ENCODE measurements around the gene FAM156A. TPM values are rescaled to one million over a fixed set of nuclear protein-coding genes. Genes with fewer than 3 reads are reported as not detected.
"Not testable (repeated sequence)": the region's sequence is repeated elsewhere in the genome, so short reads cannot be mapped to it uniquely, and the experiment has no call there.

FAM156A gene
- total and polyA plus RNA-seq, 3 experiments from 2014 or later: 4.2 to 18.5 (median 18.1) TPM

DNA sequence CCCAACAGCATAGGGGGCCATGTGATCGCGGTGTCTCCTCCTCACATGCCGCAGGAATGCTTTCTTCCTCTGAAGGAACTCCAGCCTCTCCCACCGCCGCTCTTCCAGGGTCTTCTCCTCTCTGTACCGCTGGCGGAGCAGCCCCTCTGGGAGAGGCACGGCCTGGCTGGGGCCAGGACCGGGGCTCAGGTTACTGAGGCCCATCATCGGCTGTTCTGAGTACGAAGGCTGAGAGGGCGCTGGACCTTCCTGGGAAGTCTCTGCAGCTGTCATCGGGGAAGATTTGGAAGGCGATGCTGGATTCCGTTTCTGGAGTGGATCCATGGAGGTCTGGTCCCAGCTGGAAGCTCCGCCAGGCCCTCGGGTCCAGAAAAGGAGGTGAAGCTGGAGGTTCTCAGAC is 10.1 kb downstream of the FAM156A start:
- H3K27ac ChIP-seq (ENCODE audit: low read depth, low read length); H3K36me3 Mint-ChIP-seq; H3K4me1 ChIP-seq (ENCODE audit: insufficient read depth, low read length); H3K9me3 Mint-ChIP-seq; H3K4me3 Mint-ChIP-seq; H3K4me3 ChIP-seq (ENCODE audit: low read length); H3K36me3 ChIP-seq (ENCODE audit: insufficient read depth, low read length); H3K9me3 ChIP-seq (ENCODE audit: low read length); H3K27ac Mint-ChIP-seq; CTCF ChIA-PET; H3K27me3 Mint-ChIP-seq; H3K27me3 ChIP-seq (ENCODE audit: insufficient read depth, low read length, poor library complexity, severe bottlenecking); H3K4me1 Mint-ChIP-seq; POLR2A ChIA-PET; DNase-seq: not testable (repeated sequence)

DNA sequence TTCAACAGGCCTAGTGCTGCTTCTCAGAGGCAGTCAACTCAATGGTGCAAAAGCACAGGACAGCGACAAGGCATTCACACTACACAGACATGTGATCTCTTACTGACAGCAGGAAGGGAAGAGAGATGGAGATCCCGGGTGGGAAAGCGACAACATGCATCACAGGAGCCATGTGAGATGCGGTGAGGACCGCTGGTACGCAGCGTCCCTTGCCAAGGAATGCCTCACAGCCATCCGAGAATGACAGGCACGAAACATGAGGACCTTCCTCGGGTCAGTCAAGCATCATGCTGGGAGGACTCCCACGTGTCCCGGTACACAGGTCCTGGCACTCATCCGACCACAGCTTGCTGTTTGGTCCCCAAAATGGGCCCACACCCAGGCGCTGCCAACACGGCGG is 10.8 kb downstream of the FAM156A start:
- H3K9me3 Mint-ChIP-seq; POLR2A ChIA-PET; H3K4me3 ChIP-seq (ENCODE audit: low read length); H3K27ac Mint-ChIP-seq; H3K9me3 ChIP-seq (ENCODE audit: low read length); H3K4me1 Mint-ChIP-seq; DNase-seq; H3K36me3 Mint-ChIP-seq; H3K27me3 Mint-ChIP-seq; H3K36me3 ChIP-seq (ENCODE audit: insufficient read depth, low read length); H3K4me3 Mint-ChIP-seq; CTCF ChIA-PET; H3K27me3 ChIP-seq (ENCODE audit: insufficient read depth, low read length, poor library complexity, severe bottlenecking); H3K4me1 ChIP-seq (ENCODE audit: insufficient read depth, low read length); H3K27ac ChIP-seq (ENCODE audit: low read depth, low read length): not testable (repeated sequence)

DNA sequence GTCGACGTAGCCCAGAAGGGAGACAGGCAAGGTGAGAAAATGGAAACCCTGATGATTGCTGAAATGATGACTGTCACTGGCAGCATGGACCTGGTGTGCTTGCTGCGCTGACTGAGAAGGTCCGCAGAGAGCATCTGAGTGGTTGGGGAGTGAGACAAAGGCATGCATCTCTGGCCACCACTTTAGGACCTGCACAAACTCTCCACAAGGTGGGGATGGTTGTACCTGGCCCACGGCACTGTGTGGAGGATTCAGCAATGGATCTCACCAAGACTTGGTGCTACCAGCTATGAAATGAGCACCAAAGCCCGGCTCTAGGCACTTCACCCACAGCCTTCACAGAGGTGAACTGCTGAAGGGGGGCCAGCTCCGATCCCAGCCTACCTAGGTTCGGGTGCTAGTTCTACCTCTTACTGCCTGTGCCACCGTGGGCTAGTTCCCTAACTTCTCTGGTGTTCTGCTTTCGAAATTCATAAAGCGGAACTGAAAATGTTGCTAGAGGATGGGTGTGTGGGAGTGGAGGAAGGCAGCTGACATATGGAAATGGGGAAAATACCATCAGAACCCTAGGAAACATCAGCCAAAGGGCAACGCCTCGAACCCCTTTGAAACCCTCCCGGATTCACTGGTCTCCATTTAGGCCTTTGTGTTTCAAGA is 12.4 kb downstream of the FAM156A start:
- H3K36me3 Mint-ChIP-seq; H3K27ac Mint-ChIP-seq; H3K9me3 ChIP-seq (ENCODE audit: low read length); POLR2A ChIA-PET; H3K36me3 ChIP-seq (ENCODE audit: insufficient read depth, low read length); H3K27me3 ChIP-seq (ENCODE audit: insufficient read depth, low read length, poor library complexity, severe bottlenecking); H3K27me3 Mint-ChIP-seq; H3K4me3 Mint-ChIP-seq; H3K27ac ChIP-seq (ENCODE audit: low read depth, low read length); CTCF ChIA-PET; H3K4me1 ChIP-seq (ENCODE audit: insufficient read depth, low read length); DNase-seq; H3K9me3 Mint-ChIP-seq; H3K4me1 Mint-ChIP-seq; H3K4me3 ChIP-seq (ENCODE audit: low read length): not testable (repeated sequence)

DNA sequence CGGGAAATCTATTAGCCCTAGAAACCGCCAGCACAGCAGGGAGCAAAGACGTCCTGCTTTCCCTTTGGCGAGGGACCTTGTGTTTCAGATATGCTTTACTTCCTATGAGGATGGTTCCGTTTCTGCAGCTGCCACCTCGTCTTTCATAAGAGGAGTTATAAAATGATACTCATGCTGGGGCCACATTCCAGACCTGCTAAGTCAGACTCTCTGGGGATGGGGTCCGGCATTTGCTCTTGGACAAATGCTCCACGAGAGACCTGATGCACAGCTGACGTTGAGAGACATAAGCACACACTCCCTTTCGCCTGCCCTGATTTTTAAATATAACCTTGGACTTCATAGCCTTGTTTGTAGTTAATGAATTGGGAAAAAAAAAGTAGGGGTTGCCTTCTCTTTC is 16.6 kb downstream of the FAM156A start:
- H3K27me3 ChIP-seq (ENCODE audit: insufficient read depth, low read length, poor library complexity, severe bottlenecking); H3K9me3 Mint-ChIP-seq; H3K27ac ChIP-seq (ENCODE audit: low read depth, low read length); POLR2A ChIA-PET; H3K4me1 ChIP-seq (ENCODE audit: insufficient read depth, low read length); H3K4me3 Mint-ChIP-seq; H3K36me3 ChIP-seq (ENCODE audit: insufficient read depth, low read length); H3K4me3 ChIP-seq (ENCODE audit: low read length); H3K27me3 Mint-ChIP-seq; H3K27ac Mint-ChIP-seq; H3K9me3 ChIP-seq (ENCODE audit: low read length); DNase-seq; H3K36me3 Mint-ChIP-seq; CTCF ChIA-PET; H3K4me1 Mint-ChIP-seq: not testable (repeated sequence)

DNA sequence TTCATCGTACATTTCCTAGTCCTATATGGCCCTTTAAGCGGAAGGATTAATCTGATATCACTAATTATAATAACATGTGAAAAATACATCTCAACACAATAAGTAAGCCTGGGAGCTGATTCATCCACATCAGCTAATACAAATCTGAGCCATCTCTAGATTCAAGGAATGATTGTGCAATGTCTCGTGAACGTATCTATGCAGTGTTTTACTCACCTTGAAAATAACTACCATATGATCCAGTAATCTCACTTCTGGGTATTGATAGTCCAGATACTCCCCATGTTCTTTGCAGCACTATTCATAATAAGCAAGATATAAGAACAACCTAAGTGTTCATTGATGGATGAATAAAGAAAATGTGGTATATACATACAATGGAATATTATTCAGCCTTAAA is 17.6 kb downstream of the FAM156A start:
- H3K27ac Mint-ChIP-seq, POLR2A ChIA-PET, H3K9me3 Mint-ChIP-seq: not testable (repeated sequence)

DNA sequence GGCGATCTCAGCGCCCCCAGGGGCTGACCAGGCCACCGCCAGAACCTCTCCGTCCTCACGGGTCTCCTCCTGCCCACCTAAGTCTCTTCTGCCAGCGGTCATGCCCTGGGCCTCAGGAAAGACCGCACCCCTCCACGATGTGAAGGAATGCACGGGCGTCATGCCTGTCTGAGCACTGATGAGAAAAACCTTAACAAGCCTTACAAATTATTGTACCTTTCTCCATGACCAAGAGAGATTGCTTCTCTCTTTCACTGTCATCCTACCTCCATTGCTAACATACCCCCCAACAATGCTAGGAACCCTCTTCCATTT is 22.9 kb downstream of the FAM156A start:
- not testable (repeated sequence) for DNase-seq; H3K9me3 ChIP-seq (ENCODE audit: low read length); H3K36me3 ChIP-seq (ENCODE audit: insufficient read depth, low read length); H3K4me1 ChIP-seq (ENCODE audit: insufficient read depth, low read length); H3K27me3 ChIP-seq (ENCODE audit: insufficient read depth, low read length, poor library complexity, severe bottlenecking); H3K9me3 Mint-ChIP-seq; H3K36me3 Mint-ChIP-seq
- Mint-ChIP-seq H3K27ac (peak overlapping the region; percentile 96 to 100 (median 98)), H3K4me1 (peaks cover 13 to 20% (median 15%) of the 10 kb centered on the region in 3 donors), H3K4me3 (peak overlapping the region; percentile 89 to 99 (median 95)), H3K27me3 (peaks cover 0 to 13% of the 10 kb centered on the region in 2 donors)
- Histone ChIP-seq H3K27ac (ENCODE audit: low read depth, low read length) (peak overlapping the region; percentile 94), H3K4me3 (ENCODE audit: low read length) (peak overlapping the region; percentile 93)
- POLR2A ChIA-PET: interaction anchor here (0.7 kb wide), 1 partner anchor 60 kb away, joined by 4 read pairs; no protein-coding TSS in a partner anchor
- CTCF ChIA-PET: interaction anchor here (0.8 kb wide), 1 partner anchor 15 kb away, joined by 3 read pairs; no protein-coding TSS in a partner anchor

More for the DNA sequence above, 17.6 kb downstream of the FAM156A start:
- H3K36me3 ChIP-seq (ENCODE audit: insufficient read depth, low read length); H3K27ac ChIP-seq (ENCODE audit: low read depth, low read length); H3K4me3 Mint-ChIP-seq; H3K27me3 Mint-ChIP-seq; DNase-seq; H3K9me3 ChIP-seq (ENCODE audit: low read length); H3K36me3 Mint-ChIP-seq; H3K27me3 ChIP-seq (ENCODE audit: insufficient read depth, low read length, poor library complexity, severe bottlenecking); H3K4me1 Mint-ChIP-seq; CTCF ChIA-PET; H3K4me3 ChIP-seq (ENCODE audit: low read length); H3K4me1 ChIP-seq (ENCODE audit: insufficient read depth, low read length): not testable (repeated sequence)

DNA sequence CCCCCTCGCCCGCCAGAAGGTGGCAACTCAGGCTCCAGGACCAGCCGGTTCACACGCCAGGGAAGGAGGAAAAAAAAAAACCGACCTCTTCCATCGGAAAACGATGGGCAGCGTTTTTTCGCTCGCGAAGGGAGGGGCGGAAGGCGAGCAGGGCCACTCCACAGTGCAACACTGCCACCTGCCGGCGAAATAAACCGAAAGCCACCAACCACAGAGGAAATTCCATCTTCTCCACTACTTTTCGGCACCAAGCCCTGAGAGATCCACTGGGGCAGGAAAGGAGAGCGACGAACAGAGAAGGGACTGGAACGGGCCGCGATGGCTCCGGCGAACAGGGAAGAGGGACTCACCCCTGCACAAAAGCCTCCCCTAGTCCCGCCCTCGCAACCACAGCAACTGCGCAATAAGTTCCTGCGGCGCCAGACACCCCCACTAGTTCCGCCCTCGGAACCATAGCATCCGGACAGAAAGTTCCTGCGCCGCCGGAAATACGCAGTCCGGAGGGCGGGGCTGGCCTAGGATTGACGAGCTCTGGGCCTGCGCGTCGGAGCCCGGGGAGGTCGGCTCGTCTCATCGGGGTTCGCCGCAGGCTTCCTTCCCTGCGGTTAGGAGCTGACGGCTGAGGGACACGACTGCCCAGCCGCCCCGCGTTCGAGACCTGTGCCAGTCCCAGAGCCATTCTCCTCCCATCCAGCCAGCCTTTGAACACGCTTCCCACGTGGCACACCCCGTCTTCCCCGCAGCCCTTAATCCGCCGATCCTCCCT is 23.4 kb downstream of the FAM156A start:
- POLR2A ChIA-PET: interaction anchor here (0.7 kb wide), 1 partner anchor 60 kb away, joined by 4 read pairs; no protein-coding TSS in a partner anchor
- peak overlapping the region; percentile 96 to 100 (median 98) for H3K27ac Mint-ChIP-seq
- H3K4me3 Mint-ChIP-seq: peak overlapping the region; percentile 89 to 99 (median 95)
- no peaks in the 10 kb centered on the region for H3K36me3 ChIP-seq (ENCODE audit: insufficient read depth, low read length)
- CTCF ChIA-PET: interaction anchor here (0.8 kb wide), 1 partner anchor 15 kb away, joined by 3 read pairs; no protein-coding TSS in a partner anchor
- peak; percentile 80 to 95 (median 94) for DNase-seq
- H3K36me3 Mint-ChIP-seq: peaks cover 0 to 10% (median 0%) of the 10 kb centered on the region in 3 donors
- peaks cover 13 to 20% (median 15%) of the 10 kb centered on the region in 3 donors for H3K4me1 Mint-ChIP-seq
- peaks cover 0 to 13% of the 10 kb centered on the region in 2 donors for H3K27me3 Mint-ChIP-seq
- peaks cover 0 to 7% (median 0%) of the 10 kb centered on the region in 5 donors for H3K9me3 Mint-ChIP-seq
- H3K27me3 ChIP-seq (ENCODE audit: insufficient read depth, low read length, poor library complexity, severe bottlenecking): no peaks in the 10 kb centered on the region
- H3K27ac ChIP-seq (ENCODE audit: low read depth, low read length): peak overlapping the region; percentile 94
- H3K4me3 ChIP-seq (ENCODE audit: low read length): peak overlapping the region; percentile 93
- H3K9me3 ChIP-seq (ENCODE audit: low read length): no peaks in the 10 kb centered on the region
- peaks cover 6% of the 10 kb centered on the region for H3K4me1 ChIP-seq (ENCODE audit: insufficient read depth, low read length)

DNA sequence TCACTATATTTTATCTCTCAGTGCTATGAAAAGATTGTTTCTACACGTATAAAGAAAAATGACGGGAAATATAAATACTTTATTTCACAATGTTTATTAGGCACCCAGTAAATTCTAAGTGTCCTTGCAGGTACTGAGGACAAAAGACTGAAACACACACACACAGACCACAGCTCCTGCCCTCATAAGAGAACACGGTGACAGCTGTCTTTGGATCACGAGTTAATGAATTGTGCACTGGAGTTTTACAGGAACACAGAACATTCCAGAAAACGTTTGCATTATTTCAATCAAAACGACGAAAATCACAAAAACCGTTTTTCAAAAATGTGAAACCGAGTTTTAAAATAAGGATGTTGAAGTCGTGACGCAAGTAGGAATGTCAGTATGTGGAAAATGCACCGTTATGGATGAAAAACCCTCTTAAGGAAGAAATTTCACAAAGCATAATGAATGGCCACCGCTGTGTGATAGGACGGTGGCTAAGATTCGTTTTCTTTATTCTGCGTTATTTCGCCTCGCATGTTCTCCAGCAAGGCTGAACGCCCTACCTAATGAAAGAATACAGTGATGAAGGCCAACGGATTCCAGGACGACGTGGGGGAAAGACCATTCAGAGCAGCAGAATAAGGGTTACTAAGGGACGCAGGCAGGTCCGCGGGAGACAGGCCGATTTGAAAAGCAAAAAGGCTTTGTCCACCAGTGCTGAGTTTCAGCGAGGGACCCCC is 24.2 kb downstream of the FAM156A start:
- CTCF ChIA-PET: no interaction called here
- Mint-ChIP-seq H3K27ac (peak overlapping the region; percentile 96 to 100 (median 98)), H3K27me3 (peaks cover 0 to 15% of the 10 kb centered on the region in 2 donors), H3K4me1 (peaks cover 13 to 20% (median 15%) of the 10 kb centered on the region in 3 donors), H3K9me3 (peaks cover 0 to 7% (median 0%) of the 10 kb centered on the region in 5 donors), H3K4me3 (peak overlapping the region; percentile 89 to 99 (median 95)), H3K36me3 (peaks cover 0 to 10% (median 0%) of the 10 kb centered on the region in 3 donors)
- DNase-seq: no peak
- POLR2A ChIA-PET: no interaction called here
- no peaks in the 10 kb centered on the region for H3K36me3 ChIP-seq (ENCODE audit: insufficient read depth, low read length)
- H3K27ac ChIP-seq (ENCODE audit: low read depth, low read length): peak overlapping the region; percentile 94
- H3K4me3 ChIP-seq (ENCODE audit: low read length): peak overlapping the region; percentile 93
- H3K27me3 ChIP-seq (ENCODE audit: insufficient read depth, low read length, poor library complexity, severe bottlenecking): no peaks in the 10 kb centered on the region
- H3K4me1 ChIP-seq (ENCODE audit: insufficient read depth, low read length): peaks cover 6% of the 10 kb centered on the region
- H3K9me3 ChIP-seq (ENCODE audit: low read length): no peaks in the 10 kb centered on the region
